SKM-1 (cell line): ENCODE measurements around the gene SNX12.
"Not testable (repeated sequence)": the region's sequence is repeated elsewhere in the genome, so short reads cannot be mapped to it uniquely, and the experiment has no call there.

Experiments
- DNase-seq: peaks from one replicate; lab custom pipeline; 2025; ENCODE audit not compliant: unreplicated experiment; lab: John Stamatoyannopoulos, UW

SNX12 gene

DNA sequence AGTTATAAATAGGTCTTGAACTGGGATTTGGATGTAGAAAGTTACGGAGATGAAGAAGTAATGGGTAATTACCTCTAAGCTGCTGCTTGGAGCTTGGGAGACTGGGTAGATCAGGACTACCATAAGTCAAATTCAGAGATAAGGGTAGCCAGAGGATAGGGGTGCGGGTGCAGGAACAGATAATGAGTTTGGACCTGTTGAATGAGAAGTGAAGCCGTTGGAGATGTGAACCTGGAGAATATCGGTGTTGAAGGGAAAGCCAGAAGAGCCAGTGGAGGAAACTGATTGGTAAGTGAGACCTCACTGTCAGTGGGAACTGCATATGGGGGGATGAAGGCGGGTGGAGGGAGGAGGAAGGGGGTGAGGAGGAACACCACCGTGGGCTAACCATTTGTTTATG, 26.9 kb upstream of the SNX12 start:
- no peak for DNase-seq

- DNase-seq = no peak
Observed at GRCh38 chrX:71091263-71091662, 23.1 kb upstream of the SNX12 start.

DNA sequence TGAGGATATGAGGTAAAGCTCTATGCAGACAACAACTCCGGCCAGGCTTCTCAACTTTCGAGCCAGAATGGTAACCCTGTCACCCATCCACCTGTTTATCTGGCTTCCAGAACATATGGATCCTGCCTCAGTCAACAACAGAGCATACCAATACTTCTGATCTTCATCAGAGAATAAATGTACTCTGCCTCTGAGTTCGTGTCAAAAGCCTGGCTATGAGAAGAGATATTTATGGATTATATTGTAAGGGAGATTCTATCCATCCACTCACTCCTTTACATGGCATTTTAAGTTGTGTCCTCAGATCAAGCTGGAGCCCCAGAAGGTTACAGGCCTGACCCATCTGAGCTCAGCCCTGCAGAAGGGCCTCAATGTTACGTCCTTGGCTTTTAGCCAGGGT, 17.8 kb upstream of the SNX12 start:
- no peak for DNase-seq

- DNase-seq = no peak
Observed at GRCh38 chrX:71082822-71083221, 14.7 kb upstream of the SNX12 start.

- no peak for DNase-seq
Observed at GRCh38 chrX:71082124-71082647, 14.1 kb upstream of the SNX12 start.

DNA sequence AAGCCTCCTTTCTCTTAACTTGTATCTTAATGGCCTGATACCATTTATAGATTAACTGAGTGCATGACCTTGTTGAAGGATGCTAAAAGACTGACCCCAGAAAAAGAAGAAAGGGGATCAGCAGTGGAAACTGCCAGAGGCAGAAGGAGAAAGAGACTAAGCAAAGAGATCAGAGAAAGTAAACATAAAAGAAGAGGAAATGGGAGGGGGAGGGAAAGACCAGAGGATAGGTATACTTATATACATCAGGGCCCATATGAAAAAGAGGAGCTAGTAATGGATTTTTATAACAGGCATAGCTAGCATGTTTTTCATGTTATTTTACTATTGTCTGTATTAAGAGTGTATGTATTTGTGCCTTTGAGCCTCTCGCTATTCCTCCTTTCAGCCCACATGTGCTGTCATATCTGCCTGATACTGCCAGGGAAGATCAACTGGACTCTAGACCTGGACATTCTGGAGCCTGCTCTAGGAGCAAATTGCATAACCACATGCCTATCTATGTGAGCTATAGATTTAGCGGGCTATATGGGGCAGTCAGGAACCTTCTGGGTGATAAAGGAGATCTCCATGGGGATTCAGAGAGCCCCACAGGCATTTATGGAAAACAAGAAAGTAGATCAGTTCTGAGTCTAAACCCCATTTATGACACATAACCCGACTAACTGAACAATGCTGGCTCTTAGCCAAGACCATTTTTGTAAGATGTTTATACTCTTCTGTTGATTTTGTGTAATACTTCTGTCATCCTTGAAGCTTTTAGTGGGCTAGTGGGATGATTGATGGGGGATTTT, 13.4 kb upstream of the SNX12 start:
- no peak for DNase-seq

GRCh38 chrX:71070531-71070930, 2.4 kb upstream of the SNX12 start:
- DNase-seq = no peak

- DNase-seq = no peak
Observed at GRCh38 chrX:71067712-71068043, 456 bp downstream of the SNX12 start.

DNA sequence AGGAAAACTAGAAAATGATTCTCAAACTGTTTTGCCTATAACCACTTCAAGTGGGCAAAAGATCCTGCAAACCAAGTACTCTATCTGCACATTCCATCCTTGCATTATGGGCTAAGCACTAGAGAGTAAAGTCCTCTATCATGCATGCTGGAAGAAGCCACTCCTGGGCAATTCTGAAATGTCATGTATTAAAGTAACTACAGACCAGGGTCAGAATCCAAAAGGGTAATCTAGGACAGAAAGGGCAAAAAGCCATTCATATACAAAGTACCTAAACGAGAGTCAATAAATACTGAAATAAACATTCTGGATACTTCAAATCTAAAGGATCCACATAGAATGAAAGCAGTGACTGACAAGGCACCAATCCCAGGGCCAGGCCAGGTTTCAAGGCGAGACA, 1.0 kb downstream of the SNX12 start:
- DNase-seq = no peak

DNA sequence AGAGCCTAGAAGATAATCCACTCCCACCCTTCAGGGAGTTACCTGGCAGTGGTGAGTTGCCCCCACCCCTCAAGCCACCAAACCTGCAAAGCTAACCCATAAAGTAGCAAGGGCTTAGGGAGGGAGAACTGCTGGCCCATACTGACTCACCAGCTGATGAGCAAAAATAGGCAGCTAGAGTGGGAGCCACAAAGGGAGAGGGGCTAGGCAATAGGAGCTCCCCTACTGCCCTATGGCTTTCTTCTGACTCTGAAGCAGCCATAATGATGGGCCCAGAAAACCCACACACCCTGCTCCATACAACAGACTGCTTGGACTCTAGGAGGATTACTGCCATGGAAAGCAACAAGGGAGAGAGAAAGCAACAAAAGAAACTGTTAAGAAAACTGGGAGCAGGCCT, 8.0 kb downstream of the SNX12 start:
- DNase-seq = no peak

DNA sequence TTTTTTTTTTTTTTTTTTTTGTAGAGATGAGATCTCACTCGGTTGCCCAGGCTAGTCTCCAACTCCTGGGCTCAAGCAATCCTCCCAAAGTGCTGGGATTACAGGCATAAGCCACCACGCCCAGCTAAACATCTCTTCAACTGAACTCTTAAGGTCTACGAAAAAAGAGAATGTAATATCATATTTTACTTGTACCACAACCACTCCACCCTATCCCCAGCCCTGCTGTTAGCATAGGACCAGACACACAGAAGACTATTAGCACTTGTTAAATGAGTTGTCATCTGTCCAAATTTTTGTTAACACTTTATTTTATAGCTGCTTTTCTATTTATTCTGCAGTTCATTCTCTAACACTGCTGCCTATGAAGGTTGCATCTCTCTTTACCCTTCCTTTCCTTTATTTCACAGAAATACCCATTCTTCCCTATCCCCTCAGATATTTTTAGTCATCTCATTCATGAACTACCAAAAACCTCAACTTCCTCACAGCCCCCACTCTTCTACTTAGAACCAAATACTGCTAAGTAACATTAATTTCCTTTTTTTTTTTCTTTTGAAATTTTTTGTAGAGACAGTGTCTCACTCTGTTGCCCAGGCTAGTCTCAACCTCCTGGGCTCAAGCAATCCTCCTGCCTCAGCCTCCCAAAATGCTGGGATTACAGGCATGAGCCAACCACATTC, 10.1 kb downstream of the SNX12 start:
- no peak for DNase-seq

DNA sequence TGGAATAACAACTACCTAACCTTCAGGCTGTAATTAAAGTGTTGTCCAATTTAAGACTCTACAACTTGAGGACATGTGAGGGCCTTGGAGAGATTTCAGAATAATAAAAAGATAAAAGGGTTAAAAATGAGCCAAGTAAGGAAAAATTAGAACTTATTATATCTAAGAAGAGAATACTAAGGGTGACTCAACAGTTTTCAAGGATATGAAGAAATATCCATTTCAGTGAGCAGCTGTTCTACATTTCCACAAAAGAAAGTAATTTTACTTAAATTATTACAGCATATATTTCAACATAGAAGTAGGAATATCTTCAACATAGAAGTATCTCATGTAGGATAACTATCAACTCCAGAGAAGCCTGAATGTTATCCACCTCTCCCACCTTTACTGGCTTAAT, 11.3 kb downstream of the SNX12 start:
- no peak for DNase-seq

- no peak for DNase-seq
Observed at GRCh38 chrX:71053217-71053621, 14.9 kb downstream of the SNX12 start.

DNA sequence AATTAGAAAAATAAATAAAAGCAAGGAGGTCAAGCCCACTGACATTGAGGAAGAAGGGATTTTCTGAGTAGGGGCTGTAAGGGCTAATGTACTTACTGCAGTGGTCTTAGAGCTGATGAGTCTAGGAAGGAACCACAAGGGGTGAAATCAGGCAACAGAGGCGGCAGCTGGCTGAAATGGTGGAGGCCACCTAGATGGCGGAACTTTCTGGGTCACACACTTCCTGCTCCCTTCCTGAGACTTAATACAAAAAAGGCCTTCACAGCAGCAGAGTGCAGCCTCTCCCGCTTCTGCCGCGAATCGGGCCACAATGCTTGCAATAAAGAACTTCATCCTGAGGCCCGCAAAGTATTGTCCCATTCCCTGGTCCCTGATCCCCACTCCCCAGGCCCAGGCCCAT, 15.4 kb downstream of the SNX12 start:
- DNase-seq = no peak

DNA sequence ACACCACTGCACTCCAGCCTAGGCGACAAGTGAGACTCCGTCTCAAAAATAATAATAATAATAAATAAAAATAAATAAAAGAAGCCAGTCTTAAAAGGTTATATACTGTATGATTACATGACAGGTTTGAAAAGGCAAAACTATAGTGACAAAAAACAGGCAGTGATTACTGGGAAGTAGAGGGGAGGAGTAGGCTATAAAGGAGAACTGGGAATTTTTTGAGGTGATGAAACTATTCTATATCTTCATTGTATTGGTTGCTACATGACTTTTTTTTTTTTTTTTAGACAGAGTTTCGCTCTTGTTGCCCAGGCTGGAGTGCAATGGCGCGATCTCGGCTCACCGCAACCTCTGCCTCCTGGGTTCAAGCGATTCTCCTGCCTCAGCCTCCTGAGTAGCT, 20.2 kb downstream of the SNX12 start:
- DNase-seq = not testable (repeated sequence)

DNA sequence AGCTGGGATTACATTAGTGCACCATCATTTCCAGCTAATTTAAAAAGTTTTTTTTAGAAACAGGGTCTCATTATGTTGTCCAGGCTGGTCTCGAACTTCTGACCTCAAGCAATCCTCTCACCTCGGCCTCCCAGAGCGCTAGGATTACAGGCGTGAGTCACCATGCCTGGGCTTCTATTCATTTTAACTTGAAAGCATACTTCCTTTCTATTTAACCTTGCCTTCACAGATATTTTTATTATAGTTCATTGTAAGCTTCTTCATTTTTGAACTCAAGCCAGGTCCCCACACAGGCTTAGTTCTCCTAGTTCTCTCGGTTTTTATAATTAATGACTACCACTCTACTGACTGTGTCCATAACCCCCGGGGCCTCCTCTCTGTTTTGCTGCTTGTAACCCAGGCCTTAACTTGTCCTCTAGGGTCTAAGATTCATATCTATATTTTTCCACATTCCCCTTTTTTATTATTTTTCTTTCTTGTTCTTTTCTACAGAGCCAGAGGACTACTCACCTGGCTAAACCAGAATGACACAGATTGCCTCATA, 50.7 kb downstream of the SNX12 start:
- DNase-seq = no peak
